Activated naive CD4-positive, alpha-beta T cell treated with anti-CD3 and anti-CD28 coated beads, Interleukin-2, amount 10 ng/mL, durations not matched to agents 7 days and 5 days (primary cell): ENCODE measurements around the gene KRTAP4-6.
"Not testable (repeated sequence)": the region's sequence is repeated elsewhere in the genome, so short reads cannot be mapped to it uniquely, and the experiment has no call there.

Experiments
- CTCF ChIA-PET: fragments of 350-600 bp; sonication (Branson Sonifier 250); formaldehyde crosslinking; loops from one replicate; lab custom pipeline; 2021; ENCODE audit warnings: antibody characterized with exemption; lab: Charles Lee
- DNase-seq: peaks from one replicate; pipeline ENCODE4 v3.0.0-alpha.2; 2020
- H3K27ac Mint-ChIP-seq: one replicate; pipeline ENCODE4 v1.8.0; 2021; ENCODE audit warnings: mild to moderate bottlenecking, moderate library complexity, mixed read lengths
- H3K27me3 Mint-ChIP-seq: one replicate; pipeline ENCODE4 v1.8.0; 2021; ENCODE audit warnings: mild to moderate bottlenecking, mixed read lengths
- H3K36me3 Mint-ChIP-seq: one replicate; pipeline ENCODE4 v1.8.0; 2021; ENCODE audit warnings: mixed read lengths
- H3K4me1 Mint-ChIP-seq: one replicate; pipeline ENCODE4 v1.8.0; 2021; ENCODE audit warnings: mixed read lengths
- H3K4me3 Mint-ChIP-seq: one replicate; pipeline ENCODE4 v1.8.0; 2021; ENCODE audit warnings: mild to moderate bottlenecking, moderate library complexity, mixed read lengths
- H3K9me3 Mint-ChIP-seq: one replicate; pipeline ENCODE4 v1.8.0; 2021; ENCODE audit warnings: mixed read lengths

Gene KRTAP4-6

GRCh38 chr17:41127371-41127770, 13.0 kb downstream of the KRTAP4-6 start:
- H3K4me1 Mint-ChIP-seq = peaks cover 22% of the 10 kb centered on the region

DNA sequence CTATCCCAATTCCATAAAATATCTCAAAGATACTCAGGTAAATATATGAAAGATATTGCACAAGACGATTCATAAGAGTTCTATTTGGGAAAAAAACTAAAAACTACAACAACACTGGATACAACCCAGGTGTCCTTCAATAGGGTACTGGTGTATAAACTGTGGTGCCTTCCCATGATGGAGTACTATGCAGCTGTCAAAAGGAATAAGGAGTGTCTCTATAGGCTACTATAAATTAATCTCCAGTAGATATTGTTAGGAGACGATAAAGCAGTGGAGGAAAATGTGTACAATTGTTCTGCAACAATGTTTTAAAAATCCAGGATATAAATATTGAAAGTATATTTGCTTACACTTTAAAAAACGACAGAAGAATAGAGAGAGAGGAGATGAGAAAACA, 13.9 kb downstream of the KRTAP4-6 start:
- H3K27me3 Mint-ChIP-seq = peaks cover 3% of the 10 kb centered on the region
- CTCF ChIA-PET = no interaction called here
- H3K9me3 Mint-ChIP-seq = no peaks in the 10 kb centered on the region
- no peak overlapping the region for H3K27ac Mint-ChIP-seq
- H3K4me1 Mint-ChIP-seq = peaks cover 22% of the 10 kb centered on the region
- no peaks in the 10 kb centered on the region for H3K36me3 Mint-ChIP-seq
- no peak for DNase-seq
- no peak overlapping the region for H3K4me3 Mint-ChIP-seq

More at GRCh38 chr17:41127371-41127770, 13.0 kb downstream of the KRTAP4-6 start:
- peaks cover 3% of the 10 kb centered on the region for H3K27me3 Mint-ChIP-seq
- H3K4me3 Mint-ChIP-seq = no peak overlapping the region
- no peak for DNase-seq
- H3K27ac Mint-ChIP-seq = no peak overlapping the region
- no peaks in the 10 kb centered on the region for H3K36me3 Mint-ChIP-seq
- no peaks in the 10 kb centered on the region for H3K9me3 Mint-ChIP-seq
- CTCF ChIA-PET = no interaction called here

DNA sequence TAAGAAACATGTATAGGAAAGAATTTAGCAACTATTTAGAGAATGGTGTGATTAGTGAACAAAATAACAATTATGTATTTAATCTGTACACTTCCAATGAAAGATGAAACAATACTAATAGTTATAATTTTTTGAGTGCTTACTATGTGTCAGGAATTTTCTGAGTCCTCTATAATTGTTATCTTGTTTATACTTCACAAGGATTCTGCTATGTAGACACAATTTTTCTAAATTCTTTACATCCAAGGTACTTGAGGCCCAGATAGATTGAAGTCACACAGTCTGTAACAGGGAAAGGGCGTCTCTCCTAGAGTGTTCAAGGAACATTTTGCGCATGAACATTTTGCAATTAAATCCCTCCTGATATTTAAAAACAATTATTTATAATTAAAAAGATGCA, 15.3 kb downstream of the KRTAP4-6 start:
- Mint-ChIP-seq H3K9me3 (peaks cover 3% of the 10 kb centered on the region), H3K27ac (no peak overlapping the region), H3K4me3 (no peak overlapping the region), H3K4me1 (peaks cover 30% of the 10 kb centered on the region), H3K36me3 (peaks cover 4% of the 10 kb centered on the region), H3K27me3 (peaks cover 3% of the 10 kb centered on the region)
- DNase-seq = no peak
- CTCF ChIA-PET = no interaction called here

DNA sequence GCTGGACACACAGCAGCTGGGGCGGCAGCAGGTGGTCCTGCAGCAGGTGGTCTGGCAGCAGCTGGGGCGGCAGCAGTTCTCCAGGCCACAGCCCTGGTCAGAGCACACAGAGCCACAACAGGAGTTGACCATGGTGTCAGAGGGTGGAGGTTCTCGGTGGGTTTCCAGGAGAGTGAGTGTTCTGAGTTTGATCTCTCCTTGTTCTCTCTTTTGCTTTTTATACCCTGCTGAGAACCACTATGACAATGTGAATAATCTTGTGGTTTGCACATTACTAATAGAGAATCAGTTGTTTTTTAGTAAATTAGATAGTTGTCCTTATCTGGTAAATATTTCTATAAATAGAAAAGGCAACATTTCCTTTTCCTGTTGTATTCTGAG, 16.4 kb downstream of the KRTAP4-6 start, which contains the start of gene KRTAP4-12:
TSS of gene KRTAP4-12 (minus strand) at position 192 of the 381 bp plus-strand sequence. CDS start at position 132, 60 bp downstream.
- H3K4me1 Mint-ChIP-seq = peaks cover 33% of the 10 kb centered on the region
- H3K4me3 Mint-ChIP-seq, H3K9me3 Mint-ChIP-seq, H3K36me3 Mint-ChIP-seq, H3K27ac Mint-ChIP-seq, CTCF ChIA-PET, DNase-seq, H3K27me3 Mint-ChIP-seq: not testable (repeated sequence)

- peaks cover 33% of the 10 kb centered on the region for H3K4me1 Mint-ChIP-seq
- H3K27ac Mint-ChIP-seq, H3K4me3 Mint-ChIP-seq, H3K9me3 Mint-ChIP-seq, H3K27me3 Mint-ChIP-seq, H3K36me3 Mint-ChIP-seq, DNase-seq, CTCF ChIA-PET: not testable (repeated sequence)
These were observed 16.9 kb downstream of the KRTAP4-6 start for GRCh38 chr17:41123292-41123990.

- Mint-ChIP-seq H3K36me3 (peaks cover 4% of the 10 kb centered on the region), H3K4me1 (peaks cover 33% of the 10 kb centered on the region), H3K27ac (no peak overlapping the region), H3K9me3 (peaks cover 5% of the 10 kb centered on the region), H3K4me3 (no peak overlapping the region), H3K27me3 (peaks cover 15% of the 10 kb centered on the region)
- CTCF ChIA-PET = no interaction called here
- DNase-seq = no peak
These were observed 18.6 kb downstream of the KRTAP4-6 start for GRCh38 chr17:41121742-41122141.

DNA sequence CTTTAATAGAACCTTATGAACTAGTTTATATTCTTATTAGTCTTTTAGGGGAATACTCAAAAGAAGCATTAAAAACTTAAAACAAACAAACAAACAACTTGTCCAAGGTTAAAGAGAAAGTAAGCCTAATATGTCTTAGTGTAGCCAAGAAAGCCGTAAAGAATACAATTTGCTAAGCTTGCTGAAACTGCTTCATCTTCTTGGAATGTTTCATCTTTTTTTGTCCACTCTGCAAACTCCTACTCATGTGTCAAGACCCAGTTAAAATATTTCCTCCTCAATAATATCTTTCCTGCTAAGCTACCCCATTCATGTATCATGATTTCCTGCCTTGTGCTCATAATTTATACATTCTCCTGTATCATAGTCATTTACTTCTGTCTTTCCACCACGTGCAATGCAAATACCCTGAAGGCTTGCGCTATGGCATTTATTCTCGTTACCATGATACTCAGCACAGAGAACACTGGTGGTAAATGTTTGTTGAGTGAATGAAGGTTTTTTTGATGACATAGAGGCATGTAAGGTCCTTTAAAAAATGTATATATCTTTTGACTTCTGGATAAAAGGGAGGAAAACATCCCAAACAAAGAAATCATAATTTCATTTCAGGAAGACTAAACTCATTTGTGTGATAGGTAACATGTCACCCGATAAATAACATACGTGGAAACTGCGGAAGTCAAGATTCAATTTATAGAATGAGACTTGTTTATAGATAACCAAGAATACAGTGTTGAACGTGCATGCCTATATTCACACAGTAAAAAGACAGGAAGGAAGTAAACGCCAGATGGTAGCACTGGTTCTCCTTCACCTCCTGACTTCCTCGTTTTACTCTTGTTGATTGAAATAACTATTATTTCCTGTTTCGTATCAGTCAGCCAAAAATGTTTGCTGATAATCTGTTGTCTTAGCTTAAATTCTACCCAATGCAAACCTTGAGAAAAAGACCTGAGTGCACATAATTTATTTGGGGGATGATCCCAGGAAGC, 20.4 kb downstream of the KRTAP4-6 start:
- CTCF ChIA-PET = interaction anchor here (0.6 kb wide), 1 partner anchor 201 kb away, joined by 3 read pairs; no protein-coding TSS in a partner anchor
- H3K4me1 Mint-ChIP-seq = peaks cover 22% of the 10 kb centered on the region
- not testable (repeated sequence) for DNase-seq, H3K4me3 Mint-ChIP-seq, H3K9me3 Mint-ChIP-seq, H3K36me3 Mint-ChIP-seq
- H3K27ac Mint-ChIP-seq = peak overlapping the region; percentile 73
- peaks cover 12% of the 10 kb centered on the region for H3K27me3 Mint-ChIP-seq

DNA sequence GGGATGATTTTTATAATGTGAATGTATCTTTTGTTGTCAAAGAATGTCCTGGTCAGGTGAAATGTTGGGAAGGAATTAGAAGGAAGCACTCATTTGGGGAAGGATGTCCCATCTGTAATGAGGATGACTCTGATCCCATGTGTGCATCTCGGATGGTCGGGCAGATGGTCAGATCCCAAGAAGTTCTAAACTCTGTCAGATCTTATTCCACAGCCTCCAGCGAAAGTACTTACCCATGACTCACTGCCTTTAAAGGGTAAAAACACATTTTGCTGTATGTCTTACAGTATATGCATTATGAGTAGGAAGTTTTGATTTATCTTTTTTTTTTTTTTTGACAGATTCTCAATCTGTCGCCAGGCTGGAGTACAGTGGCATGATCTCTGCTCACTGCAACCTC, 21.6 kb downstream of the KRTAP4-6 start:
- CTCF ChIA-PET = no interaction called here
- no peak for DNase-seq
- Mint-ChIP-seq H3K27ac (no peak overlapping the region), H3K36me3 (peaks cover 4% of the 10 kb centered on the region), H3K4me3 (no peak overlapping the region), H3K9me3 (peaks cover 5% of the 10 kb centered on the region), H3K4me1 (peaks cover 16% of the 10 kb centered on the region), H3K27me3 (peaks cover 20% of the 10 kb centered on the region)

GRCh38 chr17:41117846-41118386, 22.4 kb downstream of the KRTAP4-6 start, which contains the start of gene KRTAP4-11:
Gene KRTAP4-11, minus strand, starts transcription at chr17:41118373. Its CDS starts 58 bp downstream, at chr17:41118315.
- H3K9me3 Mint-ChIP-seq, H3K4me3 Mint-ChIP-seq, H3K36me3 Mint-ChIP-seq, CTCF ChIA-PET, H3K27ac Mint-ChIP-seq, DNase-seq: not testable (repeated sequence)
- Mint-ChIP-seq H3K4me1 (peaks cover 11% of the 10 kb centered on the region), H3K27me3 (peaks cover 20% of the 10 kb centered on the region)

GRCh38 chr17:41116297-41116696, 24.0 kb downstream of the KRTAP4-6 start:
- H3K36me3 Mint-ChIP-seq = peaks cover 4% of the 10 kb centered on the region
- DNase-seq = no peak
- H3K27ac Mint-ChIP-seq = no peak overlapping the region
- CTCF ChIA-PET = no interaction called here
- H3K4me1 Mint-ChIP-seq = peaks cover 11% of the 10 kb centered on the region
- peaks cover 7% of the 10 kb centered on the region for H3K9me3 Mint-ChIP-seq
- H3K4me3 Mint-ChIP-seq = no peak overlapping the region
- H3K27me3 Mint-ChIP-seq = peaks cover 20% of the 10 kb centered on the region

GRCh38 chr17:41111151-41111885, 29.0 kb downstream of the KRTAP4-6 start:
- Mint-ChIP-seq H3K27ac (no peak overlapping the region), H3K4me3 (no peak overlapping the region), H3K4me1 (peaks cover 6% of the 10 kb centered on the region), H3K36me3 (peaks cover 1% of the 10 kb centered on the region), H3K9me3 (peaks cover 9% of the 10 kb centered on the region), H3K27me3 (peaks cover 13% of the 10 kb centered on the region)
- CTCF ChIA-PET = no interaction called here
- DNase-seq = no peak

GRCh38 chr17:41108728-41109386, 31.5 kb downstream of the KRTAP4-6 start:
- H3K4me1 Mint-ChIP-seq, H3K27ac Mint-ChIP-seq, CTCF ChIA-PET, H3K36me3 Mint-ChIP-seq, H3K9me3 Mint-ChIP-seq, DNase-seq, H3K4me3 Mint-ChIP-seq: not testable (repeated sequence)
- H3K27me3 Mint-ChIP-seq = peaks cover 10% of the 10 kb centered on the region

- CTCF ChIA-PET = no interaction called here
- H3K4me1 Mint-ChIP-seq = peaks cover 6% of the 10 kb centered on the region
- H3K36me3 Mint-ChIP-seq = peaks cover 1% of the 10 kb centered on the region
- no peak for DNase-seq
- peaks cover 7% of the 10 kb centered on the region for H3K9me3 Mint-ChIP-seq
- no peak overlapping the region for H3K27ac Mint-ChIP-seq
- H3K27me3 Mint-ChIP-seq = peaks cover 10% of the 10 kb centered on the region
- no peak overlapping the region for H3K4me3 Mint-ChIP-seq
These were observed 32.3 kb downstream of the KRTAP4-6 start for GRCh38 chr17:41107941-41108450.
